SK-N-SH treated with all-trans-retinoic acid at 6 μM for 48 hours (cell line): Measurements from ENCODE around the gene CTRB1.

ENCODE experiments used
- ATAC-seq: fragments of 200-7000 bp; cut with Tn5 transposase; 3 replicates; pipeline ENCODE4 v1.9.1; 2020; ENCODE audit warnings: mild to moderate bottlenecking, moderate library complexity
- BACH2 ChIP-seq: fragments of 250-450 bp; sonication (Bioruptor Pico); IDR thresholded peaks from 2 replicates; pipeline ENCODE4 v1.9.0; 2021; ENCODE audit warnings: mild to moderate bottlenecking, borderline replicate concordance
- CREB5 ChIP-seq: fragments of 250-450 bp; sonication (Bioruptor Pico); IDR thresholded peaks from 2 replicates; pipeline ENCODE4 v1.5.1; 2020; ENCODE audit warnings: low read depth, mild to moderate bottlenecking, moderate library complexity
- CSDC2 ChIP-seq: fragments of 250-450 bp; sonication (Bioruptor Pico); IDR thresholded peaks from 2 replicates; pipeline ENCODE4 v1.5.0; 2020; ENCODE audit warnings: mild to moderate bottlenecking, moderate library complexity
- GLIS3 ChIP-seq: fragments of 250-450 bp; sonication (Bioruptor Pico); IDR thresholded peaks from 2 replicates; pipeline ENCODE4 v1.5.0; 2020; ENCODE audit warnings: mild to moderate bottlenecking, moderate library complexity
- ISL1 ChIP-seq: fragments of 250-450 bp; sonication (Bioruptor Pico); IDR thresholded peaks from 2 replicates; pipeline ENCODE4 v2.1.2; 2022; ENCODE audit warnings: mild to moderate bottlenecking, moderate library complexity
- OSR1 ChIP-seq: fragments of 250-450 bp; sonication (Bioruptor Pico); IDR thresholded peaks from 2 replicates; pipeline ENCODE4 v1.8.0; 2022; ENCODE audit warnings: moderate library complexity, mild to moderate bottlenecking, inconsistent platforms
- PATZ1 ChIP-seq: fragments of 250-450 bp; sonication (Bioruptor Pico); IDR thresholded peaks from 2 replicates; pipeline ENCODE4 v1.8.0; 2020; ENCODE audit warnings: mild to moderate bottlenecking, moderate library complexity, borderline replicate concordance
- POU6F1 ChIP-seq: fragments of 250-450 bp; sonication (Bioruptor Pico); IDR thresholded peaks from 2 replicates; pipeline ENCODE4 v1.8.0; 2021; ENCODE audit warnings: low read depth, mild to moderate bottlenecking, moderate library complexity, borderline replicate concordance
- PPARA ChIP-seq: fragments of 250-450 bp; sonication (Bioruptor Pico); IDR thresholded peaks from 2 replicates; pipeline ENCODE4 v1.5.0; 2020; ENCODE audit warnings: mild to moderate bottlenecking, borderline replicate concordance
- TCF4 ChIP-seq: fragments of 250-450 bp; sonication (Bioruptor Pico); IDR thresholded peaks from 2 replicates; pipeline ENCODE4 v1.8.0; 2021; ENCODE audit warnings: mild to moderate bottlenecking, moderate library complexity, borderline replicate concordance
- TOX ChIP-seq: fragments of 250-450 bp; sonication (Bioruptor Pico); IDR thresholded peaks from 2 replicates; pipeline ENCODE4 v1.8.0; 2021; ENCODE audit warnings: mild to moderate bottlenecking, moderate library complexity, borderline replicate concordance
- TSHZ2 ChIP-seq: fragments of 250-450 bp; sonication (Bioruptor Pico); IDR thresholded peaks from 2 replicates; pipeline ENCODE4 v1.5.0; 2020; ENCODE audit warnings: mild to moderate bottlenecking, moderate library complexity
- ZC3H10 ChIP-seq: fragments of 250-450 bp; sonication (Bioruptor Pico); IDR thresholded peaks from 2 replicates; pipeline ENCODE4 v1.5.1; 2021; ENCODE audit warnings: mild to moderate bottlenecking, moderate library complexity
- ZFP30 ChIP-seq: fragments of 450-650 bp; formaldehyde crosslinking; IDR thresholded peaks from 2 replicates; pipeline ENCODE4 v1.5.0; 2022; ENCODE audit warnings: mild to moderate bottlenecking, moderate library complexity
- ZNF565 ChIP-seq: fragments of 450-650 bp; formaldehyde crosslinking; conservative IDR thresholded peaks from 2 replicates; pipeline ENCODE4 v1.5.0; 2020; ENCODE audit warnings: low read depth, mild to moderate bottlenecking, moderate library complexity
- ZNF70 ChIP-seq: fragments of 450-650 bp; formaldehyde crosslinking; IDR thresholded peaks from 2 replicates; pipeline ENCODE4 v1.5.0; 2020; ENCODE audit warnings: mild to moderate bottlenecking, moderate library complexity
- ZNF8 ChIP-seq: fragments of 450-650 bp; formaldehyde crosslinking; IDR thresholded peaks from 2 replicates; pipeline ENCODE4 v1.5.0; 2020; ENCODE audit warnings: mild to moderate bottlenecking, moderate library complexity

The CTRB1 gene

GRCh38 chr16:75188832-75189477 is 29.8 kb upstream of the CTRB1 start:
- ATAC-seq = no peak
- no peak for TF ChIP-seq TCF4 (CRISPR knock-in tag)
- TF ChIP-seq CREB5 = no peak
- TF ChIP-seq CSDC2 (CRISPR knock-in tag) = no peak
- no peak for TF ChIP-seq GLIS3 (CRISPR knock-in tag)
- TF ChIP-seq OSR1 (CRISPR knock-in tag) = no peak
- TF ChIP-seq TSHZ2 (CRISPR knock-in tag) = no peak
- TF ChIP-seq ISL1 = no peak
- TF ChIP-seq BACH2 = no peak
- TF ChIP-seq ZNF8 (CRISPR knock-in tag) = no peak
- TF ChIP-seq ZC3H10 = no peak
- TF ChIP-seq ZFP30 = no peak
- TF ChIP-seq TOX (CRISPR knock-in tag) = no peak
- TF ChIP-seq PATZ1 = no peak
- TF ChIP-seq PPARA (CRISPR knock-in tag) = no peak
- no peak for TF ChIP-seq ZNF565 (CRISPR knock-in tag)

- ATAC-seq = no peak
Observed at GRCh38 chr16:75189638-75190245, 29.0 kb upstream of the CTRB1 start.

More at GRCh38 chr16:75189638-75190245, 29.0 kb upstream of the CTRB1 start:
- no peak for TF ChIP-seq OSR1 (CRISPR knock-in tag)
- no peak for TF ChIP-seq ZNF565 (CRISPR knock-in tag)
- no peak for TF ChIP-seq POU6F1 (CRISPR knock-in tag)
- no peak for TF ChIP-seq BACH2
- TF ChIP-seq PATZ1 = no peak
- TF ChIP-seq ZNF70 (CRISPR knock-in tag) = no peak
- TF ChIP-seq GLIS3 (CRISPR knock-in tag) = no peak
- no peak for TF ChIP-seq CSDC2 (CRISPR knock-in tag)
- TF ChIP-seq TSHZ2 (CRISPR knock-in tag) = no peak
- no peak for TF ChIP-seq ZFP30
- TF ChIP-seq TCF4 (CRISPR knock-in tag) = no peak
- no peak for TF ChIP-seq ZNF8 (CRISPR knock-in tag)
